ENCODE data around the gene C19orf12. TPM values are rescaled to one million over a fixed set of nuclear protein-coding genes. Genes with fewer than 3 reads are reported as not detected.
"Not testable (repeated sequence)": the region's sequence is repeated elsewhere in the genome, so short reads cannot be mapped to it uniquely, and the experiment has no call there.

The C19orf12 gene
- total RNA-seq, 1 donor from 2014 or later: 8.1 TPM

- ATAC-seq: no peak
These were observed 39.9 kb downstream of the C19orf12 start for GRCh38 chr19:29675120-29675649.

- no peak for ATAC-seq
These were observed 40.5 kb downstream of the C19orf12 start for GRCh38 chr19:29674374-29675119.

- no peak for ATAC-seq
These were observed 41.4 kb downstream of the C19orf12 start for GRCh38 chr19:29673451-29674371.

GRCh38 chr19:29672933-29673336 is 42.1 kb downstream of the C19orf12 start:
- ATAC-seq: peak; percentile 36

- no peak for ATAC-seq
These were observed 42.6 kb downstream of the C19orf12 start for GRCh38 chr19:29672319-29672932.

GRCh38 chr19:29671393-29672160 is 43.5 kb downstream of the C19orf12 start:
- peak; percentile 72 for ATAC-seq

GRCh38 chr19:29671026-29671392 is 44.1 kb downstream of the C19orf12 start:
- not testable (repeated sequence) for ATAC-seq

GRCh38 chr19:29670255-29670654 is 44.8 kb downstream of the C19orf12 start:
- no peak for ATAC-seq

GRCh38 chr19:29668746-29669609 is 46.1 kb downstream of the C19orf12 start:
- ATAC-seq: no peak

GRCh38 chr19:29667901-29668341 is 47.1 kb downstream of the C19orf12 start:
- no peak for ATAC-seq

GRCh38 chr19:29667387-29667783 is 47.7 kb downstream of the C19orf12 start:
- no peak for ATAC-seq

- ATAC-seq: no peak
These were observed 48.3 kb downstream of the C19orf12 start for GRCh38 chr19:29666578-29667386.

GRCh38 chr19:29665826-29666577 is 49.1 kb downstream of the C19orf12 start:
- ATAC-seq: peak; percentile 7

- ATAC-seq: peak; percentile 92
These were observed 49.7 kb downstream of the C19orf12 start, which contains the start of gene PLEKHF1 for GRCh38 chr19:29665215-29665825. Gene PLEKHF1, plus strand, starts transcription at chr19:29665461. Its CDS starts 8,379 bp downstream, at chr19:29673840.

GRCh38 chr19:29664753-29665214 is 50.3 kb downstream of the C19orf12 start:
- no peak for ATAC-seq

GRCh38 chr19:29663861-29664752 is 51.0 kb downstream of the C19orf12 start:
- peak; percentile 26 for ATAC-seq

- ATAC-seq: no peak
These were observed 52.3 kb downstream of the C19orf12 start for GRCh38 chr19:29662604-29663404.
